ENCODE results near the gene SEMA4B. TPM values are rescaled to one million over a fixed set of nuclear protein-coding genes. Genes with fewer than 3 reads are reported as not detected.

Gene SEMA4B
- total RNA-seq, 4 donors from 2014 or later: 43.1 to 104 (median 59.0) TPM

- H3K36me3 ChIP-seq: peaks cover 0 to 35% (median 0%) of the 10 kb centered on the region in 3 donors
- H3K4me1 ChIP-seq: peaks cover 0 to 65% (median 44%) of the 10 kb centered on the region in 4 donors
- peak overlapping the region in 2 of 4 donors; percentile 36 to 87 for H3K27ac ChIP-seq
- no peaks in the 10 kb centered on the region for H3K27me3 ChIP-seq
- TF ChIP-seq CTCF (IDR thresholded peaks at IDR 0.05) (no peak), EP300 (IDR thresholded peaks at IDR 0.05) (peak in 1 of 2 donors; percentile 52)
- H3K9me3 ChIP-seq: no peaks in the 10 kb centered on the region
- no peak overlapping the region for H3K4me3 ChIP-seq
- 54 to 58% methylated on average over 6 to 9 of the region's 10 CpGs for WGBS, 2 donors
- no peak for DNase-seq (ENCODE audit: low spot score in 2 of 2)
These were observed 4.1 kb downstream of the SEMA4B start for GRCh38 chr15:90205050-90205848.

- peak in 1 of 2 donors; percentile 28 for TF ChIP-seq EP300 (IDR thresholded peaks at IDR 0.05)
- TF ChIP-seq CTCF (IDR thresholded peaks at IDR 0.05): no peak
- TF ChIP-seq POLR2A (IDR thresholded peaks at IDR 0.05): no peak
- Histone ChIP-seq H3K4me1 (peaks cover 0 to 63% (median 42%) of the 10 kb centered on the region in 4 donors), H3K27me3 (no peaks in the 10 kb centered on the region), H3K27ac (peak overlapping the region in 2 of 4 donors; percentile 36 to 87), H3K36me3 (peaks cover 0 to 36% (median 0%) of the 10 kb centered on the region in 3 donors), H3K9me3 (no peaks in the 10 kb centered on the region), H3K4me3 (no peak overlapping the region)
- 67 to 73% methylated on average over 5 of the region's 5 CpGs for WGBS, 2 donors
- no peak for DNase-seq (ENCODE audit: low spot score in 2 of 2)
These were observed 4.8 kb downstream of the SEMA4B start for GRCh38 chr15:90205886-90206285.

- H3K4me1 ChIP-seq: peaks cover 0 to 68% (median 45%) of the 10 kb centered on the region in 4 donors
- no peaks in the 10 kb centered on the region for H3K27me3 ChIP-seq
- DNase-seq (ENCODE audit: low spot score in 2 of 2): no peak
- peaks cover 0 to 36% (median 0%) of the 10 kb centered on the region in 3 donors for H3K36me3 ChIP-seq
- 91 to 92% methylated on average over 6 of the region's 6 CpGs for WGBS, 2 donors
- TF ChIP-seq EP300 (IDR thresholded peaks at IDR 0.05) (no peak), POLR2A (IDR thresholded peaks at IDR 0.05) (no peak), CTCF (IDR thresholded peaks at IDR 0.05) (no peak)
- no peak overlapping the region for H3K4me3 ChIP-seq
- no peak overlapping the region for H3K27ac ChIP-seq
- no peaks in the 10 kb centered on the region for H3K9me3 ChIP-seq
These were observed 6.1 kb downstream of the SEMA4B start for GRCh38 chr15:90207252-90207651.

GRCh38 chr15:90208356-90208755 lies 7.2 kb downstream of the SEMA4B start:
- DNase-seq (ENCODE audit: low spot score in 2 of 2): no peak
- 81 to 86% methylated on average over 6 of the region's 6 CpGs for WGBS, 2 donors
- no peaks in the 10 kb centered on the region for H3K9me3 ChIP-seq

GRCh38 chr15:90209591-90209990 lies 8.5 kb downstream of the SEMA4B start:
- Histone ChIP-seq H3K27ac (no peak overlapping the region), H3K36me3 (peaks cover 0 to 36% (median 0%) of the 10 kb centered on the region in 3 donors), H3K4me1 (peaks cover 0 to 57% (median 42%) of the 10 kb centered on the region in 4 donors), H3K4me3 (no peak overlapping the region), H3K27me3 (no peaks in the 10 kb centered on the region), H3K9me3 (no peaks in the 10 kb centered on the region)
- DNase-seq (ENCODE audit: low spot score in 2 of 2): no peak
- WGBS, 2 donors: 64 to 81% methylated on average over 9 of the region's 9 CpGs
- TF ChIP-seq EP300 (IDR thresholded peaks at IDR 0.05): no peak
- TF ChIP-seq CTCF (IDR thresholded peaks at IDR 0.05): no peak
- no peak for TF ChIP-seq POLR2A (IDR thresholded peaks at IDR 0.05)

More at GRCh38 chr15:90208356-90208755, 7.2 kb downstream of the SEMA4B start:
- no peak overlapping the region for H3K4me3 ChIP-seq
- peaks cover 0 to 36% (median 0%) of the 10 kb centered on the region in 3 donors for H3K36me3 ChIP-seq
- H3K4me1 ChIP-seq: peaks cover 0 to 68% (median 46%) of the 10 kb centered on the region in 4 donors
- TF ChIP-seq EP300 (IDR thresholded peaks at IDR 0.05): no peak
- no peak overlapping the region for H3K27ac ChIP-seq
- H3K27me3 ChIP-seq: no peaks in the 10 kb centered on the region
